A549 (cell line): ENCODE results near the gene BAAT. TPM values are rescaled to one million over a fixed set of nuclear protein-coding genes. Genes with fewer than 3 reads are reported as not detected.

Experiments used
- ATAC-seq, 2 experiments: fragments of 200-7000 bp in 1 of 2; fragments of >200 bp in 1 of 2; cut with Nextera tagmentation in 1 of 2; cut with Tn5 transposase in 1 of 2; 3 replicates each; pipeline versions ENCODE4 v1.8.0 to v1.9.1; 2018 to 2020; ENCODE audit warnings: mild to moderate bottlenecking in 1 of 2, moderate library complexity in 1 of 2
- CTCF ChIA-PET: fragments of 300-600 bp; sonication (Branson Sonifier 250); formaldehyde crosslinking; extraction: SDS; loops from one replicate; lab custom pipeline; 2021; ENCODE audit warnings: antibody characterized with exemption, inconsistent platforms; lab: Yijun Ruan, JAX
- POLR2A ChIA-PET: fragments of 350-600 bp; formaldehyde crosslinking; extraction: SDS; loops from one replicate; lab custom pipeline; 2021; ENCODE audit warnings: antibody characterized with exemption, inconsistent platforms; lab: Yijun Ruan, JAX
- DNase-seq, 2 experiments: peaks; one replicate each; pipeline versions ENCODE4 v3.0.0 to v3.0.0-alpha.2; 2011 to 2016; ENCODE audit warnings: low read depth in 1 of 2, low spot score in 1 of 2
- FAIRE-seq: peaks from 2 replicates; lab custom pipeline; 2011; peaks lifted over from hg19 to GRCh38; lab: Jason Lieb, UNC
- H3K27ac ChIP-seq, 2 experiments: fragments of >200 bp; sonication (Bioruptor Twin); formaldehyde crosslinking; 3 replicates each; pipeline ENCODE4 v1.5.1; 2016 to 2017
- H3K4me1 ChIP-seq: fragments of >200 bp; sonication (Bioruptor Twin); formaldehyde crosslinking; 3 replicates; pipeline ENCODE4 v1.6.1; 2016
- H3K4me2 ChIP-seq: fragments of >200 bp; sonication (Bioruptor Twin); formaldehyde crosslinking; 3 replicates; pipeline ENCODE4 v1.6.1; 2016
- H3K4me3 ChIP-seq: fragments of >200 bp; sonication (Bioruptor Twin); formaldehyde crosslinking; 3 replicates; pipeline ENCODE4 v1.5.1; 2016
- H3K9me3 ChIP-seq: fragments of >200 bp; sonication (Bioruptor Twin); formaldehyde crosslinking; 3 replicates; pipeline ENCODE4 v1.6.1; 2016
- CEBPB ChIP-seq, 2 experiments: fragments of >200 bp in 1 of 2; sonication (Bioruptor Twin) in 1 of 2; formaldehyde crosslinking in 1 of 2; IDR thresholded peaks; 2 replicates each; pipeline ENCODE4 v1.6.1; 2012 to 2016
- CHD2 ChIP-seq: fragments of 150-350 bp; IDR thresholded peaks from 2 replicates; pipeline ENCODE4 v1.6.1; 2014; ENCODE audit warnings: low read length; ENCODE audit not compliant: partially characterized antibody
- CTCF ChIP-seq: fragments of >200 bp; sonication (Bioruptor Twin); formaldehyde crosslinking; IDR thresholded peaks from 3 replicates; pipeline ENCODE4 v1.5.1; 2016
- EHF ChIP-seq: fragments of 250-450 bp; sonication (Bioruptor Pico); IDR thresholded peaks from 2 replicates; pipeline ENCODE4 v1.5.0; 2020; ENCODE audit warnings: mild to moderate bottlenecking
- EHMT2 ChIP-seq: fragments of 200-600 bp; sonication (generic); IDR thresholded peaks from 2 replicates; pipeline ENCODE4 v1.6.1; 2016; ENCODE audit warnings: antibody characterized with exemption, low read depth, mild to moderate bottlenecking, moderate library complexity
- ELK1 ChIP-seq: fragments of 150-350 bp; IDR thresholded peaks from 2 replicates; pipeline ENCODE4 v1.6.1; 2014; ENCODE audit warnings: low read depth, mild to moderate bottlenecking, low read length
- EP300 ChIP-seq, 2 experiments: fragments of >200 bp; sonication (Bioruptor Twin); formaldehyde crosslinking; IDR thresholded peaks; 2 replicates in 1 of 2; 3 replicates in 1 of 2; pipeline ENCODE4 v1.6.1; 2016 to 2017
- ESRRA ChIP-seq: fragments of 150-350 bp; IDR thresholded peaks from 2 replicates; pipeline ENCODE4 v1.6.1; 2014; ENCODE audit warnings: mild to moderate bottlenecking, low read length, borderline replicate concordance
- FOSB ChIP-seq: fragments of 250-450 bp; sonication (Bioruptor Pico); IDR thresholded peaks from 2 replicates; pipeline ENCODE4 v1.5.0; 2020; ENCODE audit warnings: mild to moderate bottlenecking, moderate library complexity
- FOSL2 ChIP-seq, 2 experiments: fragments of 450-650 bp in 1 of 2; fragments of >200 bp in 1 of 2; sonication (Bioruptor Twin) in 1 of 2; formaldehyde crosslinking; IDR thresholded peaks; 2 replicates each; pipeline versions ENCODE4 v1.5.0 to v1.6.1; 2016 to 2020; ENCODE audit warnings: mild to moderate bottlenecking in 1 of 2, moderate library complexity in 1 of 2
- GATA3 ChIP-seq: IDR thresholded peaks from 2 replicates; pipeline ENCODE4 v1.6.1; 2012; ENCODE audit warnings: borderline replicate concordance
- HDAC2 ChIP-seq: fragments of 200-600 bp; sonication (generic); IDR thresholded peaks from 2 replicates; pipeline ENCODE4 v1.6.1; 2016
- HEYL ChIP-seq: fragments of 250-450 bp; sonication (Bioruptor Pico); IDR thresholded peaks from 2 replicates; pipeline ENCODE4 v1.8.0; 2021; ENCODE audit warnings: mild to moderate bottlenecking, moderate library complexity
- KDM1A ChIP-seq: fragments of 200-600 bp; sonication (generic); IDR thresholded peaks from 2 replicates; pipeline ENCODE4 v1.6.1; 2016; ENCODE audit warnings: low read depth, mild to moderate bottlenecking
- KDM5A ChIP-seq: fragments of 200-600 bp; sonication (generic); IDR thresholded peaks from 2 replicates; pipeline ENCODE4 v1.6.1; 2016; ENCODE audit warnings: antibody characterized with exemption, mild to moderate bottlenecking
- MAFK ChIP-seq: fragments of 450-650 bp; IDR thresholded peaks from 2 replicates; pipeline ENCODE4 v1.6.1; 2014; ENCODE audit not compliant: partially characterized antibody
- NFE2L2 ChIP-seq: fragments of 150-350 bp; conservative IDR thresholded peaks from 2 replicates; pipeline ENCODE4 v1.6.1; 2014; ENCODE audit warnings: low read length
- NPAS2 ChIP-seq: fragments of 250-450 bp; sonication (Bioruptor Pico); IDR thresholded peaks from 2 replicates; pipeline ENCODE4 v1.8.0; 2022; ENCODE audit warnings: mild to moderate bottlenecking, moderate library complexity, borderline replicate concordance
- NR3C1 ChIP-seq: fragments of >200 bp; sonication (Bioruptor Twin); formaldehyde crosslinking; IDR thresholded peaks from 3 replicates; pipeline ENCODE4 v1.6.1; 2017
- PBX3 ChIP-seq: IDR thresholded peaks from 2 replicates; pipeline ENCODE4 v1.6.1; 2012
- PHF8 ChIP-seq: fragments of 200-600 bp; sonication (generic); IDR thresholded peaks from 2 replicates; pipeline ENCODE4 v1.6.1; 2016; ENCODE audit warnings: low read depth, mild to moderate bottlenecking, antibody characterized with exemption, moderate library complexity, borderline replicate concordance
- POLR2A ChIP-seq: IDR thresholded peaks from 2 replicates; pipeline ENCODE4 v1.6.1; 2012; ENCODE audit warnings: mild to moderate bottlenecking, low read length
- POLR2AphosphoS2 ChIP-seq: conservative IDR thresholded peaks from 2 replicates; pipeline ENCODE4 v1.6.1; 2012; ENCODE audit warnings: low read length, improper control_type of control experiment, inconsistent platforms
- RAD21 ChIP-seq, 2 experiments: fragments of >200 bp in 1 of 2; sonication (Bioruptor Twin) in 1 of 2; formaldehyde crosslinking in 1 of 2; IDR thresholded peaks in 1 of 2; conservative IDR thresholded peaks in 1 of 2; 2 replicates in 1 of 2; 3 replicates in 1 of 2; pipeline ENCODE4 v1.6.1; 2012 to 2018; ENCODE audit warnings: inconsistent platforms in 1 of 2
- RCOR1 ChIP-seq: fragments of 150-350 bp; IDR thresholded peaks from 2 replicates; pipeline ENCODE4 v1.6.1; 2014; ENCODE audit warnings: antibody characterized with exemption, low read length, low read depth
- RFX5 ChIP-seq: fragments of 450-650 bp; IDR thresholded peaks from 2 replicates; pipeline ENCODE4 v1.7.1; 2014; ENCODE audit warnings: antibody characterized with exemption, mild to moderate bottlenecking, moderate library complexity
- RNF2 ChIP-seq: fragments of 200-600 bp; sonication (generic); IDR thresholded peaks from 2 replicates; pipeline ENCODE4 v1.6.1; 2016; ENCODE audit warnings: low read depth, mild to moderate bottlenecking, antibody characterized with exemption, moderate library complexity, borderline replicate concordance
- SMC3 ChIP-seq: fragments of >200 bp; sonication (Bioruptor Twin); formaldehyde crosslinking; IDR thresholded peaks from 3 replicates; pipeline ENCODE4 v1.6.1; 2018; ENCODE audit warnings: inconsistent platforms
- SREBF2 ChIP-seq: fragments of 450-650 bp; IDR thresholded peaks from 2 replicates; pipeline ENCODE4 v1.6.1; 2014; ENCODE audit warnings: mild to moderate bottlenecking, moderate library complexity
- TFCP2L1 ChIP-seq: fragments of 250-450 bp; sonication (Bioruptor Pico); IDR thresholded peaks from 2 replicates; pipeline ENCODE4 v1.5.0; 2021; ENCODE audit warnings: mild to moderate bottlenecking
- ZC3H11A ChIP-seq: fragments of 450-650 bp; IDR thresholded peaks from 2 replicates; pipeline ENCODE4 v1.6.1; 2014; ENCODE audit warnings: antibody characterized with exemption, mild to moderate bottlenecking
- ZSCAN20 ChIP-seq: fragments of 250-450 bp; sonication (Bioruptor Pico); IDR thresholded peaks from 2 replicates; pipeline ENCODE4 v1.8.0; 2022; ENCODE audit warnings: mild to moderate bottlenecking, moderate library complexity
- polyA plus RNA-seq, 4 experiments: library from polyadenylated mRNA; depleted of rRNA in 3 of 4; stranded (reverse); fragments of >200 nt; fragmentation: RNase III in 1 of 4; extraction: RNeasy Plus Mini Kit Qiagen cat#74134 plus additional on column Dnase treatment in 1 of 4; gene quantifications; 2 replicates in 3 of 4; 3 replicates in 1 of 4; pipeline ENCODE4 v1.2.3, GENCODE V29; 2011 to 2017
- TF ChIP-seq, protein P1 (sequence below): fragments of 250-450 bp; sonication (Bioruptor Pico); IDR thresholded peaks from 2 replicates; pipeline ENCODE4 v1.5.0; 2020; ENCODE audit warnings: low read depth, mild to moderate bottlenecking, moderate library complexity

The BAAT gene
- polyA plus RNA-seq, 2 of the 4 experiments (the other 2 are of a cell fraction) = 9.1 to 13.6 TPM

DNA sequence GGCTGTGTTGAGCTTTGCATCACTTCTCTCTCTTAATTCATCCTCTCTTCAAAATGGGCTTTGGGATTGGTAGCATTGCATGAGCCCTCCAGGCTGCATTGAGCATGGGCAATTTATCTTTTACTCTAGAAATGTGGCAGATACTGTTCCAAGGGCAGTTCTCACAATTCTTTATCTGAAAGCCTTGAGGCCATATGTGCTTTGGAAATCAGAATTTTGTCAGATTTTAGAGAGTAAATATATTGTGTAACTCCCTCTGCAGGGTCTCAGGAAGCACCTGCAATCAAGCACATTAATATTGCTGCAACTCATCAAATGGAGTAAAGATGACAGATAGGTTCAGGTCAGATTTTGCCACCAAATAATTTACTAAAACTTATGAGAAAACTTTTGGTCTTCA lies 33.2 kb upstream of the BAAT start:
- CTCF ChIA-PET = interaction anchor here (1.1 kb wide), 1 partner anchor 106 kb away, joined by 3 read pairs; no protein-coding TSS in a partner anchor
- TF ChIP-seq ZC3H11A (no peak), FOSL2 (IDR thresholded peaks at IDR 0.05) (no peak), FOSL2 (CRISPR knock-in tag; IDR thresholded peaks at IDR 0.05) (no peak), ESRRA (no peak), PHF8 (no peak), RAD21 (conservative IDR thresholded peaks at IDR 0.05 in 1 of 2, IDR thresholded peaks at IDR 0.05 in 1 of 2) (no peak), HEYL (no peak), RCOR1 (no peak), KDM5A (no peak), SREBF2 (no peak), ELK1 (no peak), GATA3 (no peak), TFCP2L1 (CRISPR knock-in tag) (no peak), EHF (CRISPR knock-in tag) (no peak), EP300 (IDR thresholded peaks at IDR 0.05) (no peak), NR3C1 (no peak), CEBPB (IDR thresholded peaks at IDR 0.05) (no peak), CHD2 (no peak), NFE2L2 (no peak), RNF2 (no peak)
- TF ChIP-seq, all 56 proteins: peak for 0
- no peak for ATAC-seq
- Histone ChIP-seq H3K4me3 (no peak overlapping the region), H3K4me1 (no peaks in the 10 kb centered on the region), H3K9me3 (peaks cover 38% of the 10 kb centered on the region), H3K4me2 (no peak overlapping the region), H3K27ac (no peak overlapping the region)
- DNase-seq = no peak
- FAIRE-seq = no peak
- POLR2A ChIA-PET = no interaction called here

DNA sequence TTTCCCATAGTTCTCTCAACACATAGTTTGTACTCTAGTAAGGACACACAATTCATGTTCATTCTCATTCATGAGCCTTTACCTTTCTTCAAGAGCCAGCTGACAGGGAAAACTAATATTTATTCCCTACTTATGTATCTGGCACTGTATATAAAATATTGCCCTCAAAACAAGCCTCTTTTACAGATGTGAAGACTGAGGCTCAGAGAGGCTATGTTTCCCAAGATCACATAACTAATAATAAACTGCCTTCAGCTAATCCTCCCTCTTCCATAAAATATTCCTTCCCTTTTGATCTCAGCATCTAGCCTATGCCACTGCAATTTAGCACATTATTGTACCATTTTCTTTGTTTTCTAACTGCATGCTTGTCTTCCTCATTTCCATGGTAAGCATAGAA lies 32.6 kb upstream of the BAAT start:
- TF ChIP-seq PBX3 (no peak), FOSB (CRISPR knock-in tag) (no peak), POLR2A (no peak), PHF8 (no peak)
- no peak overlapping the region for H3K27ac ChIP-seq
- DNase-seq (no peak), FAIRE-seq (no peak), ATAC-seq (no peak)
- H3K4me2 ChIP-seq = no peak overlapping the region
- H3K4me3 ChIP-seq = no peak overlapping the region
- ChIA-PET POLR2A (no interaction called here), CTCF (interaction anchor here (1.1 kb wide), 1 partner anchor 106 kb away, joined by 3 read pairs; no protein-coding TSS in a partner anchor)
- peaks cover 44% of the 10 kb centered on the region for H3K9me3 ChIP-seq
- no peaks in the 10 kb centered on the region for H3K4me1 ChIP-seq

DNA sequence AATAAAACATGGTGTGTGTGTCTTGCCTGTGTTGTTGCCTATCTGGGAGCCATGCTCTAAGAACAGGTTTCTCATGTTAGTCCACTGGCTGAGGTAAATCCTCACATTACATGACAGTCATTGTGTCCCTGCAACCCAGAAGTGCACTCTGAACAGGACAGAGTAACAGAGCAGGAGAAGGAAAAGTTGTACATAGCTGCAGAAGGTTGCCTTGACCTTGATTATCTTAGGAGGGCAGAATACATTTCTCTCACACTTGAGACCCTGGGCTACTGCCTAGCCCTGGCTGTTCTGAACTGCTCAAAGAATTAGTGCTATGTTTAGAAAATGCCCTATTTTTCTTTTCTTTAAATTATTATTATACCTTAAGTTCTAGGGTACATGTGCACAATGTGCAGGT lies 30.8 kb upstream of the BAAT start:
- FAIRE-seq (no peak), DNase-seq (no peak), ATAC-seq (peak in 1 of 2 experiments; percentile 34; a peak in 2 of 6 replicates)
- H3K9me3 ChIP-seq = peaks cover 60% of the 10 kb centered on the region
- H3K4me3 ChIP-seq = no peak overlapping the region
- no peaks in the 10 kb centered on the region for H3K4me1 ChIP-seq
- POLR2A ChIA-PET = no interaction called here
- H3K27ac ChIP-seq = no peak overlapping the region
- no peak overlapping the region for H3K4me2 ChIP-seq
- CTCF ChIA-PET = no interaction called here
- no peak for TF ChIP-seq RFX5
- no peak for TF ChIP-seq NPAS2 (CRISPR knock-in tag)
- TF ChIP-seq SMC3 = no peak
- no peak for TF ChIP-seq ZSCAN20
- no peak for TF ChIP-seq ESRRA
- no peak for TF ChIP-seq EHMT2
- TF ChIP-seq HDAC2 = no peak
- TF ChIP-seq KDM1A = no peak
- TF ChIP-seq, protein P1, sequence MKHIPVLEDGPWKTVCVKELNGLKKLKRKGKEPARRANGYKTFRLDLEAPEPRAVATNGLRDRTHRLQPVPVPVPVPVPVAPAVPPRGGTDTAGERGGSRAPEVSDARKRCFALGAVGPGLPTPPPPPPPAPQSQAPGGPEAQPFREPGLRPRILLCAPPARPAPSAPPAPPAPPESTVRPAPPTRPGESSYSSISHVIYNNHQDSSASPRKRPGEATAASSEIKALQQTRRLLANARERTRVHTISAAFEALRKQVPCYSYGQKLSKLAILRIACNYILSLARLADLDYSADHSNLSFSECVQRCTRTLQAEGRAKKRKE (CRISPR knock-in tag) = no peak
- TF ChIP-seq EP300 (IDR thresholded peaks at IDR 0.05) = no peak
- TF ChIP-seq CTCF = no peak
- TF ChIP-seq MAFK = no peak
- TF ChIP-seq POLR2AphosphoS2 = no peak
